CD4-positive, alpha-beta T cell (primary cell): ENCODE data around the gene KCNMA1. TPM values are rescaled to one million over a fixed set of nuclear protein-coding genes. Genes with fewer than 3 reads are reported as not detected.

Source experiments
- ATAC-seq: fragments of 200-7000 bp; cut with Tn5 transposase; one replicate; pipeline ENCODE4 v1.10.0; 2022; ENCODE audit warnings: mild to moderate bottlenecking; ENCODE audit not compliant: poor library complexity
- CTCF ChIA-PET: fragments of 350-600 bp; sonication (Branson Sonifier 250); formaldehyde crosslinking; loops from one replicate; lab custom pipeline; 2021; ENCODE audit warnings: antibody characterized with exemption, inconsistent platforms; lab: Charles Lee
- POLR2A ChIA-PET: fragments of 350-600 bp; sonication (Branson Sonifier 250); formaldehyde crosslinking; loops from one replicate; lab custom pipeline; 2021; ENCODE audit warnings: antibody characterized with exemption, inconsistent platforms; lab: Charles Lee
- DNase-seq, 14 experiments: peaks; one replicate each; pipeline ENCODE4 v3.0.0-alpha.2; 2013 to 2020; ENCODE audit warnings: mixed read lengths in 2 of 14
- H3K27ac ChIP-seq, 2 donors: one replicate each; pipeline versions ENCODE4 v1.5.1 to v1.7.0; 2013; ENCODE audit warnings: low read length in 2 of 2, low read depth in 1 of 2, mild to moderate bottlenecking in 1 of 2
- H3K27me3 ChIP-seq, 2 experiments: 1 replicate in 1 of 2; 2 replicates in 1 of 2; pipeline versions ENCODE4 v1.6.1 to v1.7.0; 2013; ENCODE audit warnings: low read length in 2 of 2, control low read depth in 1 of 2, mild to moderate bottlenecking in 1 of 2, moderate library complexity in 1 of 2; ENCODE audit not compliant: insufficient read depth in 2 of 2, control insufficient read depth in 1 of 2
- H3K36me3 ChIP-seq: one replicate; pipeline ENCODE4 v1.6.1; 2013; ENCODE audit warnings: low read length, control low read depth; ENCODE audit not compliant: insufficient read depth
- H3K4me1 ChIP-seq: one replicate; pipeline ENCODE4 v1.6.1; 2013; ENCODE audit warnings: low read length, control low read depth; ENCODE audit not compliant: insufficient read depth
- H3K4me3 ChIP-seq: one replicate; pipeline ENCODE4 v1.5.1; 2013; ENCODE audit warnings: mild to moderate bottlenecking, low read length, moderate library complexity
- H3K9me3 ChIP-seq, 2 experiments: 1 replicate in 1 of 2; 2 replicates in 1 of 2; pipeline versions ENCODE4 v1.6.1 to v1.7.0; 2013; ENCODE audit warnings: low read length in 2 of 2, mild to moderate bottlenecking in 2 of 2, control low read depth in 1 of 2, moderate library complexity in 1 of 2; ENCODE audit not compliant: control insufficient read depth in 1 of 2, insufficient read depth in 1 of 2
- H3K27ac Mint-ChIP-seq: one replicate; pipeline ENCODE4 v1.8.0; 2020; ENCODE audit warnings: mixed read lengths
- H3K27me3 Mint-ChIP-seq: one replicate; pipeline ENCODE4 v1.8.0; 2021; ENCODE audit warnings: mixed read lengths
- H3K36me3 Mint-ChIP-seq: one replicate; pipeline ENCODE4 v1.8.0; 2021; ENCODE audit warnings: low read depth, mixed read lengths
- H3K4me1 Mint-ChIP-seq: one replicate; pipeline ENCODE4 v1.8.0; 2021; ENCODE audit warnings: low read depth, mixed read lengths
- H3K4me3 Mint-ChIP-seq: one replicate; pipeline ENCODE4 v1.8.0; 2020; ENCODE audit warnings: mild to moderate bottlenecking, mixed read lengths
- H3K9me3 Mint-ChIP-seq: one replicate; pipeline ENCODE4 v1.8.0; 2020; ENCODE audit warnings: mixed read lengths
- CTCF ChIP-seq: fragments of 200-600 bp; IDR thresholded peaks from one replicate; pipeline ENCODE4 v1.8.0; 2022; ENCODE audit warnings: antibody characterized with exemption, mild to moderate bottlenecking
- intact Hi-C, 2 experiments: fragments of 100-400 bp; cut with DNase I in 1 of 2; cut with micrococcal nuclease in 1 of 2; formaldehyde crosslinking; loops; one replicate each; pipeline versions ENCODE4 v1.15.1 to v1.9.0; 2023 to 2025; cut with DNase I, micrococcal nuclease
- total RNA-seq, 174 experiments: library from RNA in 2 of 174; stranded (reverse) in 2 of 174; gene quantifications; one replicate each; pipeline ENCODE4 v1.2.3 and lab custom pipeline; 2021 to 2026

The KCNMA1 gene
- total RNA-seq, 2 experiments from 2014 or later: not detected

DNA sequence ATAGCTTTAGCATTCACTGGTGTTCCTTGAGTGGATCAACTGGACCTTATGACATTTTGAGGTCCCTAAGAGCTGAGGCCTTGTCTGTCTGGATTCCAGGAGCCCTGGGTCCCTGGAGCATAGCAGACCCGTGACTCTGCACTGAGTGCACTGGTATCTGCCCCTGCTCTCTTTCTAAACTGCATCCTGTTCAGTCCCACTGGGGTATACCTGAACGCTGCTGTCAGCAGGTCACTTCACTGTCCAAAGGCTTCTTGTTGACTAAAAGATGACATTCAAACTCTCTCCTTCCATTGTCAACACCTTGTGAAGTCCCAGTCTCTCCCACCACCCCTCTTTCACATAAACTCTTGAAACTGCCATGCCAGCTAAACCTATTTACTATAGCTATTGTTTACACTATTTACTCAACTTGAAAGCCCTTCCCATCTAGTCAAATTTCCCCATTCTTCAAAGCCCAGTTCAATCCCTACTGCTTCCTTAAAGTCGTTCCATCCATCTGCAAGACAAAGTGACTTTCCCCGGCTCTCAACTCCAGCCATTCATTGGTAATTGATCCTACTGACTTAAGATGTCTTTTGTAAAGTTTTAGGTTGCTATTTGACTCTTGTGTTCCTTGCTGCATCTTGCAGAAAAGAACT is 523.3 kb downstream of the KCNMA1 start:
- TF ChIP-seq CTCF: no peak
- ATAC-seq (no peak), DNase-seq (no peak)
- Mint-ChIP-seq H3K4me1 (no peaks in the 10 kb centered on the region), H3K4me3 (no peak overlapping the region), H3K27ac (no peak overlapping the region), H3K9me3 (no peaks in the 10 kb centered on the region), H3K27me3 (peaks cover 11% of the 10 kb centered on the region), H3K36me3 (no peaks in the 10 kb centered on the region)
- no peak overlapping the region for H3K27ac ChIP-seq
- no peaks in the 10 kb centered on the region for H3K4me1 ChIP-seq
- no peak overlapping the region for H3K4me3 ChIP-seq
- intact Hi-C loops: loop anchor here (5.0 to 10.0 kb wide), 2 partner anchors 1710 to 1712 kb away; partner anchors contain the start of gene ZNF503 (in 2 of the 2)
- ChIA-PET POLR2A (no interaction called here), CTCF (no interaction called here)
- H3K9me3 ChIP-seq: no peaks in the 10 kb centered on the region
- H3K36me3 ChIP-seq: no peaks in the 10 kb centered on the region
- H3K27me3 ChIP-seq: no peaks in the 10 kb centered on the region

DNA sequence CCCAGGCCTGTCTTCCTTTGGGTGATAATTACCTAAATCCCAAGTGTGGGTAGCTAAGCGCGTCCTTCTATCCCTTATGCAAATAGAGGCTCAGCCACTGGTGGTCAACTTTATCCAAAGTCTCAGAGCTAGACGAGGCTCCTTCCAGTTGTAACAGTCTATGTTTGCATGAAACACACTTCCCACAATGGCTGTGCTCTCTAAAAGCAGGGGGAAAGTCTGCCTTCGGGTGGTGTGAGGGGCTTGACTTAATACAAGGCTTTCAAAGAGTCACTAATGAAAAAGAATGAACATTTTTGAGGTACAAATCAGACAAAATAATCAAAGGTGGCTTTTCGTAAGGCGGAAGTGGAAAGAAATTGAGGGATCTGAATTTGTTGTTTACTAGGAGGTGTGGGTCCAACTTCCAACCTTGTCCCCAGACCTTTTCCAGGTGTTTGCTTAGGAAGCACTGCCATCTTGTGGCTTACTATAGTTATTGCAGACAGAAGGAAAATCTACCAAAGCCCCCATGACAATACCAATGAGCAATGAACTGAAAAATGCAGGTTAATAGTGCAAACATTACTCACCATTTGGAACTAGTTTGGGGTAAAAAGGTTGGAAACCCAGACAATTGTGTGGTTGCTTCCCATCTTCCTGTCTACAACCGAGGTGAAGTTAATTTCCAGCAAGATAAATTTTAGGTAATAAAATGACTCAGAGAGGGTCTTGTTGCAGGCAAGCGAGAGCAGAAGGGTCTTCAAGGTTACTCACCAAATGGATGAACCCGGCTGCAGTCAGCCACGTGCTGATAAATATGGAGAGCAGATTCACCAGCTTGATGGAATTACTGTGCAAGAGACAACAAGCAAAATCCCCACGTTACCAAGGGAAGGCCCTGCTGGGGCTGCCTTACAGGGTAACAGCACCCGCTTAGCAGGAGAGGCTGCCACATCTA is 525.7 kb downstream of the KCNMA1 start:
- H3K9me3 ChIP-seq: no peaks in the 10 kb centered on the region
- ChIA-PET CTCF (no interaction called here), POLR2A (no interaction called here)
- intact Hi-C loops: loop anchor here (5.0 to 10.0 kb wide), 2 partner anchors 1707 to 1710 kb away; partner anchors contain the start of gene ZNF503 (in 2 of the 2)
- H3K27me3 ChIP-seq: no peaks in the 10 kb centered on the region
- no peak overlapping the region for H3K4me3 ChIP-seq
- ATAC-seq (no peak), DNase-seq (peak in 3 of 14 experiments; percentile 6 to 52 (median 39))
- Mint-ChIP-seq H3K27ac (no peak overlapping the region), H3K4me3 (no peak overlapping the region), H3K36me3 (no peaks in the 10 kb centered on the region), H3K27me3 (no peaks in the 10 kb centered on the region), H3K9me3 (no peaks in the 10 kb centered on the region), H3K4me1 (no peaks in the 10 kb centered on the region)
- no peaks in the 10 kb centered on the region for H3K36me3 ChIP-seq
- TF ChIP-seq CTCF: peak; percentile 86
- no peaks in the 10 kb centered on the region for H3K4me1 ChIP-seq
- H3K27ac ChIP-seq: no peak overlapping the region

DNA sequence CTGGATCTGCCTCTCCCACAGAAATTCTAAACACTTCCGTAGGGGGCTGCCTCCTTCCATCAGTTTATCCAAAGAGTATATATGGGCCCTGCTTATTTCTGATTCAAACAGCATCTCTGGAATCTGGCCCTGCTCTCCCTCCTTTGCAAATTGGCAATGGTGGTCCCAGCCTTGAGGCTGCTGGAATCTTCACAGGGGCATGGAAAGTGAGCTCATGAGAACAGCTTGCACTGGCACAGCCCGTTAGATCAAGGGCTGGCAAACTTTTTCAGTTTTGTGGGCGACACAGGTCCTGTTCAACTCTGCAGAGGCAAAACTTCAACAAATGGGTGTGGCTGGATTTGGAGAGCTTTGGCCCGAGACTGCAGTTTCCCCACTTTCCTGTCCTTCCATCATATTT is 526.9 kb downstream of the KCNMA1 start:
- Mint-ChIP-seq H3K4me3 (no peak overlapping the region), H3K27ac (no peak overlapping the region), H3K27me3 (no peaks in the 10 kb centered on the region), H3K4me1 (no peaks in the 10 kb centered on the region), H3K9me3 (no peaks in the 10 kb centered on the region), H3K36me3 (no peaks in the 10 kb centered on the region)
- ATAC-seq (no peak), DNase-seq (no peak)
- intact Hi-C loops: loop anchor here (5.0 to 10.0 kb wide), 2 partner anchors 1706 to 1708 kb away; partner anchors contain the start of gene ZNF503 (in 2 of the 2)
- H3K36me3 ChIP-seq: no peaks in the 10 kb centered on the region
- H3K4me3 ChIP-seq: no peak overlapping the region
- H3K27ac ChIP-seq: no peak overlapping the region
- TF ChIP-seq CTCF: no peak
- H3K4me1 ChIP-seq: no peaks in the 10 kb centered on the region
- no peaks in the 10 kb centered on the region for H3K9me3 ChIP-seq
- ChIA-PET CTCF (no interaction called here), POLR2A (no interaction called here)
- no peaks in the 10 kb centered on the region for H3K27me3 ChIP-seq
